GM21360 (cell line): ENCODE measurements around the gene PDLIM4.

Source experiments
- ATAC-seq: cut with Tn5 transposase; IDR thresholded peaks from one replicate; pipeline ENCODE4 v1.9.1; 2021; ENCODE audit warnings: mild to moderate bottlenecking, moderate library complexity; ENCODE audit not compliant: unreplicated experiment

PDLIM4 gene

GRCh38 chr5:132226516-132227234 is 30.8 kb upstream of the PDLIM4 start:
- no peak for ATAC-seq

GRCh38 chr5:132227235-132227484 is 30.3 kb upstream of the PDLIM4 start:
- ATAC-seq = no peak

- ATAC-seq = peak; percentile 80
Measured at GRCh38 chr5:132227485-132228240, 29.8 kb upstream of the PDLIM4 start, which contains the start of gene P4HA2. P4HA2 (minus strand) TSS chr5:132227853; CDS start chr5:132218626, 9,227 bp downstream.

GRCh38 chr5:132228241-132229035 is 29.1 kb upstream of the PDLIM4 start:
- ATAC-seq = no peak

- ATAC-seq = no peak
Measured at GRCh38 chr5:132229236-132229635, 28.3 kb upstream of the PDLIM4 start.

- no peak for ATAC-seq
Measured at GRCh38 chr5:132230871-132231270, 26.6 kb upstream of the PDLIM4 start.

- no peak for ATAC-seq
Measured at GRCh38 chr5:132232465-132232864, 25.0 kb upstream of the PDLIM4 start.

- ATAC-seq = no peak
Measured at GRCh38 chr5:132233081-132233480, 24.4 kb upstream of the PDLIM4 start.

- no peak for ATAC-seq
Measured at GRCh38 chr5:132233811-132234683, 23.4 kb upstream of the PDLIM4 start.

- no peak for ATAC-seq
Measured at GRCh38 chr5:132234684-132235062, 22.8 kb upstream of the PDLIM4 start.

GRCh38 chr5:132235340-132235739 is 22.2 kb upstream of the PDLIM4 start:
- ATAC-seq = no peak

- ATAC-seq = no peak
Measured at GRCh38 chr5:132237141-132237540, 20.4 kb upstream of the PDLIM4 start.

- ATAC-seq = no peak
Measured at GRCh38 chr5:132237670-132238069, 19.8 kb upstream of the PDLIM4 start.

- peak; percentile 76 for ATAC-seq
Measured at GRCh38 chr5:132238169-132238744, 19.2 kb upstream of the PDLIM4 start.

- no peak for ATAC-seq
Measured at GRCh38 chr5:132238901-132239500, 18.5 kb upstream of the PDLIM4 start.

GRCh38 chr5:132239776-132240175 is 17.7 kb upstream of the PDLIM4 start:
- ATAC-seq = no peak

- ATAC-seq = no peak
Measured at GRCh38 chr5:132243366-132243977, 14.0 kb upstream of the PDLIM4 start.

- ATAC-seq = no peak
Measured at GRCh38 chr5:132245593-132245992, 11.9 kb upstream of the PDLIM4 start.

- ATAC-seq = no peak
Measured at GRCh38 chr5:132246806-132247205, 10.7 kb upstream of the PDLIM4 start.

GRCh38 chr5:132250547-132250946 is 6.9 kb upstream of the PDLIM4 start:
- ATAC-seq = no peak
